HG03520 (cell line): Measurements from ENCODE around the gene ATP2B2.

Source experiments
- ATAC-seq: cut with Tn5 transposase; IDR thresholded peaks from one replicate; pipeline ENCODE4 v1.9.1; 2021; ENCODE audit warnings: mild to moderate bottlenecking, moderate library complexity; ENCODE audit not compliant: unreplicated experiment

Gene ATP2B2

GRCh38 chr3:10471054-10471688, 34.2 kb downstream of the ATP2B2 start:
- no peak for ATAC-seq

GRCh38 chr3:10470120-10471053, 35.0 kb downstream of the ATP2B2 start:
- no peak for ATAC-seq

- ATAC-seq = no peak
Observed at GRCh38 chr3:10469441-10470119, 35.8 kb downstream of the ATP2B2 start.

GRCh38 chr3:10468613-10469354, 36.6 kb downstream of the ATP2B2 start:
- no peak for ATAC-seq

GRCh38 chr3:10467904-10468612, 37.3 kb downstream of the ATP2B2 start:
- ATAC-seq = no peak

GRCh38 chr3:10467204-10467603, 38.2 kb downstream of the ATP2B2 start:
- ATAC-seq = no peak

- ATAC-seq = no peak
Observed at GRCh38 chr3:10466186-10466585, 39.2 kb downstream of the ATP2B2 start.

GRCh38 chr3:10465161-10465560, 40.2 kb downstream of the ATP2B2 start:
- ATAC-seq = no peak

GRCh38 chr3:10463533-10464434, 41.6 kb downstream of the ATP2B2 start:
- no peak for ATAC-seq

GRCh38 chr3:10462641-10463532, 42.5 kb downstream of the ATP2B2 start:
- ATAC-seq = no peak

GRCh38 chr3:10460951-10461545, 44.3 kb downstream of the ATP2B2 start:
- ATAC-seq = no peak

- no peak for ATAC-seq
Observed at GRCh38 chr3:10459954-10460754, 45.2 kb downstream of the ATP2B2 start.

- no peak for ATAC-seq
Observed at GRCh38 chr3:10457560-10457959, 47.8 kb downstream of the ATP2B2 start.

- ATAC-seq = no peak
Observed at GRCh38 chr3:10456981-10457380, 48.4 kb downstream of the ATP2B2 start.

GRCh38 chr3:10455545-10455914, 49.9 kb downstream of the ATP2B2 start:
- ATAC-seq = no peak

- no peak for ATAC-seq
Observed at GRCh38 chr3:10454907-10455544, 50.4 kb downstream of the ATP2B2 start.
